Lung (tissue), 12 donors: Measurements from ENCODE around the gene CREG2. TPM values are rescaled to one million over a fixed set of nuclear protein-coding genes. Genes with fewer than 3 reads are reported as not detected.

Experiments used
- ATAC-seq: fragments of 200-7000 bp; cut with Tn5 transposase; one replicate; pipeline ENCODE4 v1.9.1; 2020; ENCODE audit warnings: moderate number of reproducible peaks; ENCODE audit not compliant: insufficient read depth, low FRiP score
- DNase-seq, 3 donors: peaks; one replicate each; pipeline ENCODE4 v3.0.0-alpha.2; 2013 to 2017
- H3K27ac ChIP-seq, 2 donors: one replicate each; pipeline ENCODE4 v1.5.1; 2013; ENCODE audit warnings: mild to moderate bottlenecking in 2 of 2, moderate library complexity in 2 of 2, control low read depth in 1 of 2, inconsistent platforms in 1 of 2, low read depth in 1 of 2, low read length in 1 of 2
- H3K27me3 ChIP-seq, 3 donors: one replicate each; pipeline ENCODE4 v1.5.1; 2013; ENCODE audit warnings: low read length in 2 of 3; ENCODE audit not compliant: control insufficient read depth in 3 of 3, insufficient read depth in 3 of 3
- H3K36me3 ChIP-seq, 4 donors: one replicate each; pipeline ENCODE4 v1.5.1; 2013; ENCODE audit warnings: low read length in 4 of 4, mild to moderate bottlenecking in 1 of 4, moderate library complexity in 1 of 4; ENCODE audit not compliant: control insufficient read depth in 4 of 4, insufficient read depth in 4 of 4
- H3K4me1 ChIP-seq, 5 donors: one replicate each; pipeline ENCODE4 v1.5.1; 2013; ENCODE audit warnings: low read length in 5 of 5, mild to moderate bottlenecking in 2 of 5, moderate library complexity in 1 of 5; ENCODE audit not compliant: control insufficient read depth in 5 of 5, insufficient read depth in 5 of 5
- H3K4me3 ChIP-seq: one replicate; pipeline ENCODE4 v1.5.1; 2013; ENCODE audit warnings: mild to moderate bottlenecking, control low read depth, moderate library complexity
- H3K9ac ChIP-seq, 2 donors: one replicate each; pipeline ENCODE4 v1.5.1; 2013; ENCODE audit warnings: low read length in 2 of 2, control low read depth in 1 of 2; ENCODE audit not compliant: insufficient read depth in 1 of 2
- H3K9me3 ChIP-seq, 4 donors: one replicate each; pipeline ENCODE4 v1.5.1; 2013; ENCODE audit warnings: low read length in 3 of 4, mild to moderate bottlenecking in 1 of 4, moderate library complexity in 1 of 4; ENCODE audit not compliant: control insufficient read depth in 4 of 4, insufficient read depth in 3 of 4
- CTCF ChIP-seq: IDR thresholded peaks from 2 replicates; pipeline ENCODE4 v1.5.1; 2012; ENCODE audit warnings: mild to moderate bottlenecking; ENCODE audit errors: control extremely low read depth, extremely low read depth
- WGBS, 2 donors: extraction: QIAGEN DNeasy Blood & Tissue Kit; methylation state at CpG; one replicate each; pipeline ENCODE4 v1.1.7; 2013; 5-methylcytosine and 5-hydroxymethylcytosine counted together
- polyA plus RNA-seq, 2 donors: library from polyadenylated mRNA; stranded (reverse); fragments of 200-250 nt; gene quantifications; one replicate each; pipeline ENCODE4 v1.2.1, GENCODE V29; 2013
- total RNA-seq, 2 donors: library from RNA; depleted of rRNA in 1 of 2; stranded (reverse); fragments of >200 nt in 1 of 2; gene quantifications; one replicate each; pipeline ENCODE4 v1.2.1, GENCODE V29; 2014 to 2021
- donor health status: control.
- donor health status: control.
- donor health status: Bipolar disorder and iron deficiency.
- donor health status: healthy.
- donor health status: DM: yes; HTN: yes; CAD: no.

Gene CREG2
- total and polyA plus RNA-seq, 4 donors: 0.06 to 0.67 (median 0.08) TPM; not detected in 1

- no peak overlapping the region for H3K4me3 ChIP-seq
- no peak overlapping the region for H3K27ac ChIP-seq
- no peak for TF ChIP-seq CTCF
- DNase-seq (no peak), ATAC-seq (no peak)
- no peaks in the 10 kb centered on the region for H3K27me3 ChIP-seq
- no peaks in the 10 kb centered on the region for H3K36me3 ChIP-seq
- no peak overlapping the region for H3K9ac ChIP-seq
- H3K9me3 ChIP-seq: no peaks in the 10 kb centered on the region
- H3K4me1 ChIP-seq: no peaks in the 10 kb centered on the region
- WGBS, 2 donors: 86 to 96% methylated on average over 7 of the region's 7 CpGs
Observed at GRCh38 chr2:101364878-101365277, 22.4 kb downstream of the CREG2 start.

DNA sequence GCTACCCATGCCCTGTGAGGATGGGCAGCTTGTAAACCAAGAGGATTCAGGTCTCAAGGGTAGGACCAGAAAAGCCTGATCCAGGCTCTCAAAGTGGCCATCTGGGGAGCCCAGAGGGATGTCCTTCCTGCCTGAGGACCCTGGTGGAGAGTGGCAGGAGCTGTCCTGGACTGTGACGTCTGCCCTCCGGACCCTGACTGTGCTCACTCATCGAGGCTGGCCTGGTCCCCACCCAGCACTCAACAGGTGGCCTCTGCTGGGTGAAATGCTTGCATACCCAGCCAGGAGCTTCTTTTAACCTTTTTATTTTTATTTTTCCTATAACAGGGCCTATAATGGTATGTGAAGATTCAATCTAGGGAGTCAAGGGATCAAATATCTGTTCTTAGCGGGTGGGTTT is 24.5 kb downstream of the CREG2 start:
- no peak overlapping the region for H3K27ac ChIP-seq
- H3K4me3 ChIP-seq: no peak overlapping the region
- no peaks in the 10 kb centered on the region for H3K4me1 ChIP-seq
- H3K36me3 ChIP-seq: no peaks in the 10 kb centered on the region
- H3K9ac ChIP-seq: no peak overlapping the region
- H3K9me3 ChIP-seq: peaks cover 0 to 2% (median 0%) of the 10 kb centered on the region in 4 donors
- whole genome bisulfite sequencing, 2 donors: 83 to 84% methylated on average over 4 of the region's 4 CpGs
- no peak for TF ChIP-seq CTCF
- H3K27me3 ChIP-seq: no peaks in the 10 kb centered on the region
- DNase-seq: no peak
- no peak for ATAC-seq

DNA sequence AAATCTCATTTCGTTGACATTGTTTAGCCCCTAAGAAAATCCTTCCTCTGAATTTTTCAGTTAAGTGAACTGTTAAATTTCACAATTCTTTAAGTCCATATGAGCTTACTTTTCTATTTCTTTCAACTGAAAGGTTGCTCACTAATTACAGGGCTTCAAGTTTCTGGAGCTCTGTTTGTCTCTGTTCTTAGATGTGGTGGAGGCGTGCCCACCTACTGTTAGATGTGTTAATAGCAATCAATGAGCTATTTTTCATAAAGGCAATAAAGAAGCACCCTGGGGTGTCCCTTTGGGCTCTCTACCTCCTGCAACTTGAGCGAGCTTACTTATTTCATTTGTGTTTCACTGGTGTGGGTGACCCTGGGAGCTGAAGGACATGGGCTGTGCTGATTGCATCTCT is 25.0 kb downstream of the CREG2 start:
- Histone ChIP-seq H3K9ac (no peak overlapping the region), H3K36me3 (no peaks in the 10 kb centered on the region), H3K27me3 (no peaks in the 10 kb centered on the region), H3K27ac (no peak overlapping the region), H3K4me3 (no peak overlapping the region), H3K4me1 (no peaks in the 10 kb centered on the region), H3K9me3 (peaks cover 0 to 2% (median 0%) of the 10 kb centered on the region in 4 donors)
- 72 to 85% methylated on average over 3 of the region's 3 CpGs for WGBS, 2 donors
- no peak for TF ChIP-seq CTCF
- DNase-seq (no peak), ATAC-seq (no peak)

- 46 to 52% methylated on average over 2 of the region's 2 CpGs for WGBS, 2 donors
- H3K9ac ChIP-seq: no peak overlapping the region
- peaks cover 0 to 2% (median 0%) of the 10 kb centered on the region in 4 donors for H3K9me3 ChIP-seq
- H3K27ac ChIP-seq: no peak overlapping the region
- no peaks in the 10 kb centered on the region for H3K36me3 ChIP-seq
- H3K4me3 ChIP-seq: no peak overlapping the region
- DNase-seq: no peak
- no peaks in the 10 kb centered on the region for H3K4me1 ChIP-seq
- TF ChIP-seq CTCF: no peak
- ATAC-seq: no peak
- no peaks in the 10 kb centered on the region for H3K27me3 ChIP-seq
Observed at GRCh38 chr2:101361522-101361921, 25.8 kb downstream of the CREG2 start.
